LNCAP (cell line): ENCODE results near the gene WFIKKN1.

Experiments used
- TF ChIP-seq, protein P1 (sequence below): fragments of 450-650 bp; IDR thresholded peaks from 2 replicates; pipeline ENCODE4 v1.5.1; 2017; ENCODE audit warnings: mild to moderate bottlenecking

The WFIKKN1 gene, protein sequence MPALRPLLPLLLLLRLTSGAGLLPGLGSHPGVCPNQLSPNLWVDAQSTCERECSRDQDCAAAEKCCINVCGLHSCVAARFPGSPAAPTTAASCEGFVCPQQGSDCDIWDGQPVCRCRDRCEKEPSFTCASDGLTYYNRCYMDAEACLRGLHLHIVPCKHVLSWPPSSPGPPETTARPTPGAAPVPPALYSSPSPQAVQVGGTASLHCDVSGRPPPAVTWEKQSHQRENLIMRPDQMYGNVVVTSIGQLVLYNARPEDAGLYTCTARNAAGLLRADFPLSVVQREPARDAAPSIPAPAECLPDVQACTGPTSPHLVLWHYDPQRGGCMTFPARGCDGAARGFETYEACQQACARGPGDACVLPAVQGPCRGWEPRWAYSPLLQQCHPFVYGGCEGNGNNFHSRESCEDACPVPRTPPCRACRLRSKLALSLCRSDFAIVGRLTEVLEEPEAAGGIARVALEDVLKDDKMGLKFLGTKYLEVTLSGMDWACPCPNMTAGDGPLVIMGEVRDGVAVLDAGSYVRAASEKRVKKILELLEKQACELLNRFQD

DNA sequence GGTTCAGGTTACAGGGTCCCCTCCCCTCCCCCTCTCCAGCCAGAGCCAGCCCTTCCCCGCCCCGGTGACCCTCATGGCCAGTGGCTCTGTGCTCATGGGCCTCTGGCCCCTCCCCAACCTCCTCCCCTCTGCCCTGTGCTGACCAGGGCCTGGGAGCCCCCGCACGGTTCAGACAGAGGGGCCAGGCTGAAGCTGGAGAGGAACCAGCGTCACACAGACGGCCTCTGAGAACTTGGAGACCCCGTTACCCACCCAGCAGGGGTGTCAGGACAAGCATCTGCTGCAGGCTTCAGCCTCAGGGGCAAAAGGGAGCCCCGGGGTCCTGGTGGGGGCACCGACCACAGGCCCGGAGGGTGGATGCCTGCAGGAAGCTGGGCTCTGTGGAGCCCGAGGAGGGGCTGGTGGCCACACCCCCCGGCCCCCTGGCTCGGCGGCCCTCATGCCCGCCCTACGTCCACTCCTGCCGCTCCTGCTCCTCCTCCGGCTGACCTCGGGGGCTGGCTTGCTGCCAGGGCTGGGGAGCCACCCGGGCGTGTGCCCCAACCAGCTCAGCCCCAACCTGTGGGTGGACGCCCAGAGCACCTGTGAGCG lies at the start of gene WFIKKN1:
TSS of gene WFIKKN1 (plus strand) at position 171 of the 591 bp plus-strand sequence. CDS start at position 440, 269 bp downstream.
- TF ChIP-seq, protein P1, sequence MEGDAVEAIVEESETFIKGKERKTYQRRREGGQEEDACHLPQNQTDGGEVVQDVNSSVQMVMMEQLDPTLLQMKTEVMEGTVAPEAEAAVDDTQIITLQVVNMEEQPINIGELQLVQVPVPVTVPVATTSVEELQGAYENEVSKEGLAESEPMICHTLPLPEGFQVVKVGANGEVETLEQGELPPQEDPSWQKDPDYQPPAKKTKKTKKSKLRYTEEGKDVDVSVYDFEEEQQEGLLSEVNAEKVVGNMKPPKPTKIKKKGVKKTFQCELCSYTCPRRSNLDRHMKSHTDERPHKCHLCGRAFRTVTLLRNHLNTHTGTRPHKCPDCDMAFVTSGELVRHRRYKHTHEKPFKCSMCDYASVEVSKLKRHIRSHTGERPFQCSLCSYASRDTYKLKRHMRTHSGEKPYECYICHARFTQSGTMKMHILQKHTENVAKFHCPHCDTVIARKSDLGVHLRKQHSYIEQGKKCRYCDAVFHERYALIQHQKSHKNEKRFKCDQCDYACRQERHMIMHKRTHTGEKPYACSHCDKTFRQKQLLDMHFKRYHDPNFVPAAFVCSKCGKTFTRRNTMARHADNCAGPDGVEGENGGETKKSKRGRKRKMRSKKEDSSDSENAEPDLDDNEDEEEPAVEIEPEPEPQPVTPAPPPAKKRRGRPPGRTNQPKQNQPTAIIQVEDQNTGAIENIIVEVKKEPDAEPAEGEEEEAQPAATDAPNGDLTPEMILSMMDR, result no peak

DNA sequence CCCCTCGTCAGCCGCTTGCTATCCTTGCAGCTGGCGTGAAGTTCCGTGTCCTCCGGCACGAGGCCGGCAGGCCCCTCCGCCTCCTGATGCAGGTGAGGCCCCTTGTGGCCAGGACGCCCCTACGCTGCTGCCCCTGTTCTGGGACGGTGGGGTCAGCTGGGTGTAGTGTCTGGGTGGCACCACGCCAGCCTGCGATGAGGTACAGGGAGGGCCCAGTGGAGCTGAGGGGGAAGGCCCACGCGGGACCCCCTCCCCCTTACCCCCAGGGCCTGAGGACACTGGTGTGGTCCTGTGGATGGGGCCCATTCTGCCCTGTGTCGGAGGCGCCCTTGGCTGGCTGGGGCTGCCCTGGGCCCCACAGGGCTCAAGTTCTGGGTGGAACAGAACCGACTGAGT lies 48.6 kb upstream of the WFIKKN1 start:
- TF ChIP-seq, protein P1, result no peak

DNA sequence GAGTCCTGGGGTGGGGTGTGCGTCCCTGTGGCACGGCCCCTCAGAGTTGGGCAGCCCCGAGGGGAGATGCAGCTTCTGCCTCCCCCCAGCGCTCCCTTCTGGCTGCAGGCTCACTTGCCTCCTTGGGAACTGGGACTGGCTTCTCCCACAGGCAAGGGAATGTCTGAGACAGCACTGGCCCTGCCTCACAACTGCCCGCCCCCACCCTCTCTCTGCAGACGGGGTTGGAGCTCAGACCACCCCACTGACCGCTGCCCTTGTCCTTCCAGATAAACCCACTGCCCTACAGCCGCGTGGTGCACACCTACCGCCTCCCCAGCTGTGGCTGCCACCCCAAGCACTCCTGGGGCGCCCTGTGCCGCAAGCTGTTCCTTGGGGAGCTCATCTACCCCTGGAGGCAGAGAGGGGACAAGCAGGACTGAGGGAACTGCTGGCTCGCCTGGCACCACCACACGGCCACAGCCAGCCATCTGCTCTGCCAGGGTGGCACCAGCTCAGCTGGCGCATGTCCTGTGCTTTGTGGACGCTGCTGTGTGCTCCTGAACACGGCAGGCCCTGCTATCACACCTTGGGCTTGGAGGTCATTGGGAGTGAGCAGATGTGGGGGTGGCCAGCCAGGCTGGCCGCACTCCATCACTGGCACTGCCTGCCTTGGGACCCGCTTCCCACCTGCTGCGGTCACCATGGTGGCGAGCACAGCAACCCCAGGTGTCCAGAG lies 48.0 kb upstream of the WFIKKN1 start:
- TF ChIP-seq, protein P1, result no peak

DNA sequence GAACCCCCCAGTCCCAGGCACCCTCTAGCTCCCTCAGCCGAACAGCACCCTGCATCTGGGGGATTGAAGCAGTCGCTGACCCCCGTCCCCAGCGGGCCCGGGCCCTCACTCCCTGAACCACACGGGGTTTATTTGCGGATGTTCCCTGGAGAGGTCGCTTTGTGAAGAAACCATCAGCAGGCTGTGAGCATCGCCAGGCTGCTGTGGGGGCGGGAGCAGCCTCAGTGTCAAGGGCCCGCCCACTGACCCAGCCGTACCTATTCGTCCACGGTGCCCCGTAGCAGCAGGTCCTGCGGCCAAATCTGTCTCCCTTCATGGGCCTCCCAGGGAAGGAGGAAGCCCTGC lies 47.3 kb upstream of the WFIKKN1 start:
- TF ChIP-seq, protein P1, result no peak

DNA sequence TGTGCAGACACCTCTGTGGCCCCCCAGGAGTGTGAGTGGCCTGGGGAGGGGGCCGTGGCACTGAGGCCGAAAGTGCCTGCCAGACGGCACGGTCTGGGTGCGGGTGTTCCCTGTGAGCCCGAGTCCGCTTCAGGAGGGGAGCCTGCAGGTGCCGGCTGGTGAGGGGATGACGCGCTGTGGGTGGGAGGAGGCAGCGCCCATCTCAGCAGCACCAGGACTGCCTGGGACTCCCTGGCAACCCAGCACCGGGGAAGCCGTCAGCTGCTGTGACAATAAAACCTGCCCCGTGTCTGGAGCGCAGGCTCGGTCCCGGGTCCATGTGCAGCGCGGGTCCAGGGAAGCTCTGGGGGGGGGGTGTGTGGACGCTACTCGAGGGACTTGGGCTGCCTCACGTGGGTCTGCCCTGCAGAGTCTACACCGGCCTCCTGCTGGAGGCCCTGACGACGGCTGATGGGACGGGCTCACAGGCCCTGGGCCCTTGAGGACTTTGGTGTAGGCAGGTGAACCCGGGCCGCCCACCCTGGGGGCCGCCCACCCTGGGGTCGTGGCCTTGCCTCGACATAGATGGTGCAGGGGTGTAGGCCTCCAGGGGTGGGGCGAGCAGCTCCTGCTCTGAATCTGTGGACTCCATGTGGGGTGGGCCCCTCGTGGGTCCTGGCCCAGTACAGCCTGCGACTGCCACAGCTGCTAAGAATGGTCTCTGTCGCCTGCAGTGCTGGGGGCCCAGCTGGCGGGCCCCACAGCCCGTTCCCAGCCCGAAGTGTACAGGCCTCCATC lies 46.8 kb upstream of the WFIKKN1 start:
- TF ChIP-seq, protein P1, result no peak

DNA sequence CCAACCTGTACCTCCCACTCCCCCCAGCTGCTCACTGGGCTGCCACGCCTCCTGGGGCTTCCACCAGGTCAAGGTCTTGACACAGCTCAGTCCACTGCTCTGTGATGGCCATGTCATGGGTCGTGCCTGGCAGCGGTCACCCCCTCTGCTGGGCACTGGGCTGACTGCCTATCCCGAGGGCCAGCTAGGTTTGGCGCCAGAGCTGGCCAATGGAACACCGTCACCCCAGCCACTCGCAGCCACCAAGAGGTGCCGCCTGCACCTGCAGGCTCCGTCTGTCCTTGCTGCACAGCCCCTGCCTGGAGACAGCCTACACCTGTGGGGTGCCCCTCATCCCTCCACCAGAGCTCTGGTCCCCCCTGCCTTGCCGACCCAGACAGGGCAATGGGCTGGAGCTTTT lies 45.4 kb upstream of the WFIKKN1 start:
- TF ChIP-seq, protein P1, result no peak; the same call in 1 of the 2 replicates
